Pulmonary artery endothelial cell (primary cell): ENCODE data around the gene ZSCAN30. TPM values are rescaled to one million over a fixed set of nuclear protein-coding genes. Genes with fewer than 3 reads are reported as not detected.
A peak's percentile ranks its signal among the peaks of the same experiment; 100 is the strongest.

Experiments
- DNase-seq: peaks from one replicate; pipeline ENCODE4 v3.0.0-alpha.2; 2011; ENCODE audit warnings: low read depth, low spot score
- total RNA-seq: library from RNA; depleted of rRNA; stranded (reverse); fragments of >200 nt; gene quantifications from 2 replicates; pipeline ENCODE4 v1.2.3, GENCODE V29; 2014

Gene ZSCAN30
- 11.3 and 11.9 TPM in 2 replicates for total RNA-seq

DNA sequence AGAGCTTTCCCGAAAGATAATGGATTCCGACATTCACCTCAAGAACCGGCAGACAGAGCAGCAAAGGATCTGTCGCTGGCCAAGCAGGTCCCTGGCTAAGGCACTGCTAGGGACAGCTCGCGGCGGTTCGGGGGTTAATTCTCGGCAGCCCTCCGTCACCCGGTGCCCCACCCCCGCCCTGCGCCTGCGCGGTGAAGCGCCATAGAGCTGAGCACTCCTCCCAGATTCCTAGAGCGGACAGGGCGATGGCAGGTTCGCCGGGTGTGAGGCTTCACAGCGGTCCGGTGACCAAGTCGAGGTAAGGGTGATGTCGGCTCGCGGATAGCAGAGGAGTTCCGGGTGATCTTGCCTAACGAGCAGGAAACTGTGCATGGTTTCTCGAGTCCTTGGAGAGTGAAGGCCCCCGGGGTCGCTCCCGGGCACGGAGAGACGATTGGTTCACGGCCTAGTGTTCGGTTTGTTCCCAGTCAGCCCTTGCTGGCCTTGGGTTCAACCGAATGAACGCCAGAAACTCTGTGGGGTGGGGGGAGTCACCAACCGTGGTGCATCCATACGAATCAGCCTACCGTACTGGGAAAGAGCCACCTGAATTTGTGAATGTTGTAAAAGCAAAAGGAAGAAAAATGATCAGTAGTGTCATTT, at the start of gene ZSCAN30:
TSS of gene ZSCAN30 (minus strand) at position 136 of the 642 bp plus-strand sequence. CDS start 25,877 bp downstream, outside the sequence.
- DNase-seq: peak; percentile 82

- DNase-seq: no peak
These were observed 47.3 kb upstream of the ZSCAN30 start for GRCh38 chr18:35337286-35337685.

- DNase-seq: no peak
These were observed 45.8 kb upstream of the ZSCAN30 start for GRCh38 chr18:35335866-35336265.

- DNase-seq: no peak
These were observed 44.8 kb upstream of the ZSCAN30 start for GRCh38 chr18:35334821-35335220.

DNA sequence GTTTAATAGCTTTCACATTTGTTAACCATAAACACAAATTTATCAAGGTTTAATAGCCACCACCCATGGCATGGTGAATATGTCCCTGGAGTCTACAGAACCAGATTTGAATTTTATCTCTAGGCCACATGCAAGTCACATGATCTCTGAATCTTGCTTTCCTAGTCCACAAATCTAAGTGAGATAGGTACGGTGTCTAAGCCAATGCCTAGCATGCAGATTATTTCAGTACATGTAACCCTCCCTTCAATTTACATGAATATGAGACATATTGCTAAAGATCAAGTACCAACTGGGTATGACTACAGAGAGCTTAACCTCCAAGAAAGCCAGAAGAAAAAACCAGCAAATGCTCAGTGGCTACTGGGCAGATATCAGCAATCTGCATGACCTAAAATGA, 44.2 kb upstream of the ZSCAN30 start:
- no peak for DNase-seq

GRCh38 chr18:35331367-35332087, 41.5 kb upstream of the ZSCAN30 start:
- peak; percentile 33 for DNase-seq

GRCh38 chr18:35328868-35329267, 38.8 kb upstream of the ZSCAN30 start:
- DNase-seq: no peak

GRCh38 chr18:35326695-35327387, 36.8 kb upstream of the ZSCAN30 start:
- no peak for DNase-seq

GRCh38 chr18:35324926-35325655, 35.1 kb upstream of the ZSCAN30 start:
- no peak for DNase-seq

- DNase-seq: no peak
These were observed 32.7 kb upstream of the ZSCAN30 start for GRCh38 chr18:35322486-35323458.

DNA sequence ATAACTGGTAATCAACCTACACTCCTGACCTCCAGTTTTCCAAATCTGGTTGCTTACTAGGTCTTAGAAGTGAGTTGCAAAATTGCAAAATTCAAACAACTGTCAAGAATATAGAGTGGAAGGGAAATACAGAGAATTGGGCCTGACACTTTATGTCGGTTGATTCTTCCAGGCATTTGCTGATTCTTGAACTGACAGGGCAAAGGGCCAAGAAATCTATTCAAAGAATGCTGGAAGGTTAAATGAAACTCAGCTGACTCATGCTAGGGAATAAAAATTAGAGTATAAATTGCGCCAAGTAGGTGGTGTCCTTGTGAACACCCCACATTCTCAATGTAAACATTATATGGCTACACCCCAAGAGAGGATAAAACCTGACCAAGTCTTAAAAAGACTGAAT, 21.5 kb upstream of the ZSCAN30 start:
- peak; percentile 19 for DNase-seq

DNA sequence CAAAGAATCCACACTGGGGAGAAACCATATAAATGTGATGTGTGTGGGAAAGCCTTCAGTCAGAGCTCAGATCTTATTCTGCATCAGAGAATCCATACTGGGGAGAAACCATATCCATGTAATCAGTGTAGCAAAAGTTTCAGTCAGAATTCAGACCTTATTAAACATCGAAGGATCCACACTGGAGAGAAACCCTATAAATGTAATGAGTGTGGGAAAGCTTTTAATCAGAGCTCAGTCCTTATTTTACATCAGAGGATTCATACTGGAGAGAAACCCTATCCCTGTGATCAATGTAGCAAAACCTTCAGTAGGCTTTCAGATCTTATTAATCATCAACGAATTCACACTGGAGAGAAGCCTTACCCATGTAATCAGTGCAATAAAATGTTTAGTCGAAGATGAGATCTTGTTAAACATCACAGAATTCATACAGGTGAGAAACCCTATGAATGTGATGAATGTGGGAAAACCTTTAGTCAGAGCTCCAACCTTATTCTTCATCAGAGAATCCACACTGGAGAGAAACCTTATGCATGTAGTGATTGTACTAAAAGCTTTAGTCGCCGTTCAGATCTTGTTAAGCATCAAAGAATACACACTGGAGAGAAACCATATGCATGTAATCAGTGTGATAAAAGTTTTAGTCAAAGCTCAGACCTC, 16.7 kb upstream of the ZSCAN30 start:
- DNase-seq: no peak

GRCh38 chr18:35303610-35304009, 13.6 kb upstream of the ZSCAN30 start:
- no peak for DNase-seq

DNA sequence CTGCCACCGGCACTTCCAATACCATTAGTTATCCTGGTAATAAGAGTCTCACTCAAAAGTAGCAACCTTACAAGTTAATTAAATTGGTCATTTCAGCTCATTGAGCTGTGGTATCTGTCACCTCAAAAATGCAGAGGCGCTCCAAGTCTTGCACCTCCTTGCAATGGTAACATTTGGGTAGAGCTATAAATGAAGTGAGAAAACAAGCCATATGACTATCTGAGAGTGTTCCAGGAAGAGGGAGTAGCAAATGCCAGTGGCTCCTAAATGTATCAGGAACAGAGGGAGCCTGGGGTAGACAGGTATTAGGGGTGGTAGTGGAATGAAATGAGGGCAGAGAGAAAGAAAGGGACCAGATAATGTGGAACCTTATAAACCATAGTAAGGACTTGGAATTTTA, 6.0 kb upstream of the ZSCAN30 start:
- DNase-seq: no peak

GRCh38 chr18:35291166-35291565, 1.1 kb upstream of the ZSCAN30 start:
- DNase-seq: no peak

DNA sequence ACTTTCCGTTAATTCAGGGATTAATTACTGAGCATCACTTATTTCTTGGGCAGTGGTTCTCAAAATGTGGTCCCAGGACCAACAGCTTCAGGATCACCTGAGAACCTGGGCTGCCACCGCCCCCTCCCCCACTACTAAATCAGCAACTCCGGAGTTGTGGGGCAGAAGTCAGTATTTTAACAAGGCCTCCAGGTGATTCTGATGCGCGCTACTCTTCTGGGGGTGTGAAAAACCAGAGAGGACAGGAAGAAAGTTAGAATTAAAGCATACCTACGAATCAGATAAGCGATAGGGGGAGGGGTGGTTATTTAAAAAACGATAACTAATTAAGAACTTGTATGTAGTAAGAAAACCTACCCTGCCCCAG, 319 bp downstream of the ZSCAN30 start:
- DNase-seq: no peak

GRCh38 chr18:35289293-35289692, 736 bp downstream of the ZSCAN30 start:
- DNase-seq: no peak

DNA sequence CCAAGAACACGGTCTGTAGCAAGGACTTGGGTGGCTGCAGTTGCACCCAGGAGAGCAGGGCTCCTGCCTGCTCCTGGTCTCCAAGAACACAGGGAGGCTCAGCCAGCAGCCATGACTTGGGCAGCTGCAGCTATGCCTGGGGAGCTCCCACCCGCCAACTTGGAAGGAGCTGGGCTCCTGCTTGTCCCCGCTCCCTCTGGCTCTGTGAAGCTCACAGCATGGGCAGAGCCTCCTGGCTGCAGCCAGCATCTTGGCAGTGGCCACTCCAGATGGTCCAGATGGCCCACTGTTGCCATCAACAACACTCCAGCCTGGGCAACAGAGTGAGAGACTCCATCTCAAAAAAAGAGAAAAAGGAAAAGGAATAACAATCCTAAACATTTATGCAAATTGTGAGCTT, 5.2 kb downstream of the ZSCAN30 start:
- no peak for DNase-seq

GRCh38 chr18:35283923-35284794, 5.9 kb downstream of the ZSCAN30 start:
- no peak for DNase-seq
